K562 (cell line): ENCODE data around the gene HS3ST3A1. TPM values are rescaled to one million over a fixed set of nuclear protein-coding genes. Genes with fewer than 3 reads are reported as not detected.

Experiments
- ATAC-seq: fragments of 200-7000 bp; cut with Tn5 transposase; 3 replicates; pipeline ENCODE4 v1.9.1; 2020; ENCODE audit warnings: moderate library complexity
- BruUV-seq: library from RNA; stranded (reverse); fragments of 400-500 nt; replicated peaks from 2 replicates; lab custom pipeline; 2021; lab: Mats Ljungman, UMichigan
- CTCF ChIA-PET: fragments of 300-600 bp; formaldehyde crosslinking; extraction: SDS; loops from one replicate; lab custom pipeline; 2021; ENCODE audit warnings: low intra/inter-chr PET ratio; lab: Yijun Ruan, JAX
- POLR2A ChIA-PET: fragments of 300-600, 350-650 bp; sonication (Branson Sonifier 250); formaldehyde crosslinking; extraction: SDS; loops from one replicate; lab custom pipeline; 2021; ENCODE audit warnings: antibody characterized with exemption, inconsistent platforms; lab: Yijun Ruan, JAX
- DNase-seq, 4 experiments: peaks; one replicate each; pipeline versions ENCODE4 v3.0.0 to v3.0.0-alpha.2; 2011 to 2018; ENCODE audit warnings: low spot score in 3 of 4, mixed read lengths in 3 of 4; ENCODE audit errors: extremely low read depth in 1 of 4
- FAIRE-seq: peaks from 2 replicates; lab custom pipeline; 2011; peaks lifted over from hg19 to GRCh38; lab: Jason Lieb, UNC
- H2AFZ ChIP-seq: 2 replicates; pipeline ENCODE4 v1.6.0; 2011; ENCODE audit warnings: low read depth, low read length, control low read depth, inconsistent platforms
- H3K27ac ChIP-seq: fragments of 200-600 bp; 3 replicates; pipeline ENCODE4 v1.8.0; 2011; ENCODE audit warnings: low read depth, mild to moderate bottlenecking, control low read depth, inconsistent platforms, low read length, moderate library complexity, mixed read lengths; ENCODE audit errors: extremely low read depth
- H3K27me3 ChIP-seq, 2 experiments: fragments of 300-600 bp in 1 of 2; 2 replicates in 1 of 2; 3 replicates in 1 of 2; pipeline versions ENCODE4 v1.6.0 to v1.8.0; 2011; ENCODE audit warnings: inconsistent platforms in 2 of 2, low read length in 2 of 2, mild to moderate bottlenecking in 1 of 2, mixed read lengths in 1 of 2, moderate library complexity in 1 of 2; ENCODE audit not compliant: control insufficient read depth in 2 of 2, insufficient read depth in 2 of 2
- H3K36me3 ChIP-seq: fragments of 300-600 bp; 3 replicates; pipeline ENCODE4 v1.8.0; 2011; ENCODE audit warnings: mild to moderate bottlenecking, low read length, inconsistent platforms; ENCODE audit not compliant: control insufficient read depth, insufficient read depth
- H3K4me1 ChIP-seq, 2 experiments: fragments of 200-600 bp in 1 of 2; replicated peaks in 1 of 2; 2 replicates in 1 of 2; 3 replicates in 1 of 2; pipeline versions ENCODE4 v1.5.1 to v1.8.0; 2011; ENCODE audit warnings: inconsistent platforms in 2 of 2, low read length in 2 of 2, mild to moderate bottlenecking in 1 of 2, mixed read lengths in 1 of 2, moderate library complexity in 1 of 2; ENCODE audit not compliant: control insufficient read depth in 2 of 2, insufficient read depth in 2 of 2
- H3K4me2 ChIP-seq: 2 replicates; pipeline ENCODE4 v1.6.1; 2011; ENCODE audit warnings: low read length, control low read depth, inconsistent platforms, mixed read lengths; ENCODE audit not compliant: insufficient read depth
- H3K4me3 ChIP-seq: fragments of 200-600 bp; sonication (generic), shearing (Covaris generic); 2 replicates; pipeline ENCODE4 v1.5.1; 2016; ENCODE audit warnings: control low read depth, inconsistent platforms
- H3K79me2 ChIP-seq: fragments of 200-600 bp; 3 replicates; pipeline ENCODE4 v1.8.0; 2011; ENCODE audit warnings: low read length, inconsistent platforms; ENCODE audit not compliant: control insufficient read depth, insufficient read depth
- H3K9ac ChIP-seq, 2 experiments: 2 replicates each; pipeline versions ENCODE4 v1.6.0 to v1.6.1; 2011; ENCODE audit warnings: low read depth in 2 of 2, low read length in 2 of 2, control low read depth in 1 of 2, inconsistent platforms in 1 of 2, mild to moderate bottlenecking in 1 of 2, mixed read lengths in 1 of 2; ENCODE audit not compliant: insufficient read depth in 1 of 2
- H3K9me1 ChIP-seq: one replicate; pipeline ENCODE4 v1.6.0; 2011; ENCODE audit warnings: inconsistent platforms, mild to moderate bottlenecking, low read length, moderate library complexity; ENCODE audit not compliant: control insufficient read depth, insufficient read depth
- H3K9me3 ChIP-seq: replicated peaks from 2 replicates; pipeline ENCODE4 v1.5.1; 2011; ENCODE audit warnings: low read depth, low read length, inconsistent platforms; ENCODE audit not compliant: control insufficient read depth, insufficient read depth
- H4K20me1 ChIP-seq: replicated peaks from 2 replicates; pipeline ENCODE4 v1.6.1; 2011; ENCODE audit warnings: low read length, inconsistent platforms, mixed read lengths; ENCODE audit not compliant: control insufficient read depth, insufficient read depth
- BACH1 ChIP-seq: fragments of 200-800 bp; sonication (Bioruptor generic); IDR thresholded peaks from 2 replicates; pipeline ENCODE4 v1.6.1; 2016; ENCODE audit warnings: missing genetic modification characterization, missing compliant biosample characterization
- FOXJ3 ChIP-seq: sonication (generic); formaldehyde crosslinking; IDR thresholded peaks from 2 replicates; pipeline ENCODE4 v1.4.0; 2020; ENCODE audit warnings: mild to moderate bottlenecking, missing genetic modification reagents
- GTF2A2 ChIP-seq: IDR thresholded peaks from 2 replicates; pipeline ENCODE4 v1.6.1; 2016; ENCODE audit warnings: mild to moderate bottlenecking, missing genetic modification characterization, missing compliant biosample characterization
- MCM5 ChIP-seq: fragments of 450-650 bp; IDR thresholded peaks from 2 replicates; pipeline ENCODE4 v1.6.1; 2016; ENCODE audit warnings: low read depth
- NR2C2 ChIP-seq, 2 experiments: fragments of 200-800 bp in 1 of 2; sonication (Bioruptor generic) in 1 of 2; sonication (generic) in 1 of 2; formaldehyde crosslinking in 1 of 2; IDR thresholded peaks; 2 replicates each; pipeline versions ENCODE4 v1.6.1 to v1.8.0; 2016 to 2022; ENCODE audit warnings: mild to moderate bottlenecking in 1 of 2, missing compliant biosample characterization in 1 of 2, missing genetic modification characterization in 1 of 2, missing genetic modification reagents in 1 of 2
- WGBS: fragments of 100-300 bp; shearing (Covaris generic); methylation state at CpG from one replicate; pipeline ENCODE4 v1.1.6; 2016; ENCODE audit warnings: low coverage, mixed read lengths; ENCODE audit not compliant: insufficient coverage; ENCODE audit errors: missing lambda C conversion rate; 5-methylcytosine and 5-hydroxymethylcytosine counted together
- in situ Hi-C: fragments of 300-500 bp; cut with MboI; formaldehyde crosslinking; loops from 4 replicates; pipeline ENCODE4 v1.15.0; 2018; ENCODE audit warnings: inconsistent platforms, mixed read lengths
- intact Hi-C: fragments of 100-400 bp; cut with micrococcal nuclease; formaldehyde crosslinking; loops from 2 replicates; pipeline ENCODE4 v1.14.2; 2022
- polyA plus RNA-seq, 8 experiments: library from polyadenylated mRNA; depleted of rRNA in 4 of 8; stranded (reverse) in 5 of 8; unstranded in 3 of 8; fragments of >200 nt; fragmentation: Nextera tagmentation in 2 of 8; fragmentation: Illumina TruSeq in 1 of 8; extraction: Ambion mirVana in 2 of 8; extraction: Trizol in 1 of 8; gene quantifications; 2 replicates each; pipeline versions ENCODE4 v1.2.1 to v1.2.3, GENCODE V29; 2011 to 2014; ENCODE audit warnings: inconsistent platforms in 1 of 8, missing spikeins in 1 of 8
- total RNA-seq, 7 experiments: library from RNA; depleted of rRNA in 6 of 7; stranded (reverse); fragments of >200 nt in 6 of 7; fragmentation: Illumina TruSeq in 2 of 7; extraction: Trizol in 2 of 7; gene quantifications; 2 replicates each; pipeline versions ENCODE4 v1.2.1 to v1.2.3, GENCODE V29; 2011 to 2021; ENCODE audit warnings: low replicate concordance in 1 of 7

Gene HS3ST3A1
- total and polyA plus RNA-seq, 9 of the 15 experiments (the other 6 are each of a cell fraction or from before 2014, with no cell fraction given), result 0.25 to 14.8 (median 2.3) TPM

DNA sequence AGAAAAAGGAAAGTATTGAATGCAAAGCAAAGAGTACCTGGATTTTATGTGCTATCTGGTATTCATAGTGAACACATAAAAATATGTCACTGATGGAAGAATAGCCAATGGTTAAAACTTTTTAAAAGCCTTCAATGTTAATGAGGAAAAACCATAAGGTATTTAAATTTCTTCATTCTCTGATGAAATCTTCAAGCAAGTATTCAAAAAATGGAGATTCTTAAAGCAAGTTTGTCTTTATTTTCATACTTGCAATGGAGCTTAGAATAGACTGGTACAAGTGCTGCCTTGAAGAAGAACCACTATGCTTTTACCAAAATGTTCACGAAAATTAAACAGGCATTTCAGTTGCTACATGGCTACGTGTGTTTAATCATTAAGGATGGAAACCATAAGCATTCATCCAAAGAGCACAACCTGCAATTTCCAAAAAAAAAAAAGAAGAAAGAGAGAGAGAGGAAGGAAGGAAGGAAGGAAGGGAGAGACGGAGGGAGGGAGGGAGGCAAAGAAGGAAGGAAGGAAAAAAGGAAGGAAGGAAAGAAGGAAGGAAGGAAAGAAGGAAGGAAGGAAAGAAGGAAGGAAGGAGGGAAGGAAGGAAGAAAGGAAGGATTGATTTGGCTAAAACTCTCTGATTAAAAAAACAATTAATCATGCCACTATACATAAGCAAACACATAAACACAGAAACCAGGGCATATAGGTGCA lies 17.6 kb downstream of the HS3ST3A1 start (continued):
- no peak for TF ChIP-seq MCM5
- no peak for TF ChIP-seq FOXJ3

DNA sequence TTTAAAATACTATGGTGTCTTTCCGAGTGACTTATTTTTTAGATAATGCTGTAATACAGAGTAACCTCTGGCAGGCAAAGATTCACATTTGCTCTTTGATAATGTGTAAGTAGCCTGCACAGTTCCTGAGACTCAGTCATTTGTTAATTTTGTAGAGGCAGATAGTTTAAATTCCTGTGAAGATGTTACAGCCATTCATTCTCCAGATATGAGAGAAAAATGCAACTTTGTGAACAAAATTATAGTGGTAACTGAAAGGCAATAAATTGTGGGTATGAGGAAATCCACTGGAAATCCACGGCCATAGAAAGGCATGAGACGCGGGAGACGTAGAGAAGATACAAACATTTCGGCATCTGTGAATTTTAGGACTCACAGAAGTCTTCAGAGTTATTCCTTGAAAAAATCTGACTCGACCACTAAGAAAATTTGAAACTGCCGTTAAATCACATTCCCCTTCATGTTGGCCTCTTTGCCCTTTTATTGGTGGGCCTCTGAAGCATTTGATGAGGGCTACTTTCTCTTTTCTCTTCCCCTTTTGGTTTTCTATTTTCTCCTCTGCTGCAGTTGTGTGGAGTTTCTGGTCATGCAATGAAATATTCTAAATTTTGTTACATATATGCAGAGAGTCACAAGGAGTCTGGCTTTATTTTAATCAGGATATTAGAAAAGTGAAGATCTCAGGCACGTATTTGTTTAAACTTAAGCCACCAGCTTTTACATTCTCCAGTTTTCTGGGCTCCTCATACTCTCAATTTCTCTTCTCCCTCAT lies 18.8 kb downstream of the HS3ST3A1 start:
- H2AFZ ChIP-seq, result peak overlapping the region; percentile 18
- H4K20me1 ChIP-seq, result no peaks in the 10 kb centered on the region
- 32% methylated on average over 9 of the region's 9 CpGs for WGBS
- no peaks in the 10 kb centered on the region for H3K36me3 ChIP-seq
- ChIA-PET CTCF (no interaction called here), POLR2A (no interaction called here)
- peak overlapping the region; percentile 17; the same call in 1 of the 3 replicates for H3K27ac ChIP-seq
- peak overlapping the region; percentile 22 for H3K4me3 ChIP-seq
- ATAC-seq, result peak; percentile 71
- H3K9me3 ChIP-seq, result no peaks in the 10 kb centered on the region
- no peaks in the 10 kb centered on the region for H3K27me3 ChIP-seq
- H3K4me2 ChIP-seq, result peak overlapping the region; percentile 46
- TF ChIP-seq BACH1 (tag) (0 out of 2 replicates have a peak, but pooled peaks have one; percentile 22), GTF2A2 (tag) (no peak), NR2C2 (CRISPR knock-in tag; IDR thresholded peaks at IDR 0.05) (no peak), NR2C2 (tag; IDR thresholded peaks at IDR 0.05) (0 out of 2 replicates have a peak, but pooled peaks have one; percentile 9)
- H3K4me1 ChIP-seq, result peaks cover 0 to 4% of the 10 kb centered on the region in 2 experiments; a peak in 3 of 5 replicates
- FAIRE-seq, result no peak
- intact Hi-C loops, result no loop called here
- no peak for DNase-seq
- no TSS peak for BruUV-seq
- H3K9me1 ChIP-seq, result no peaks in the 10 kb centered on the region
- H3K9ac ChIP-seq, result peak overlapping the region in 1 of 2 experiments; percentile 51; a peak in 2 of 4 replicates
- peaks cover 44% of the 10 kb centered on the region for H3K79me2 ChIP-seq
- in situ Hi-C loops, result no loop called here
